Mucosa of stomach (tissue), 1 donor: ENCODE data around the gene EFTUD2.
"Not testable (repeated sequence)": the region's sequence is repeated elsewhere in the genome, so short reads cannot be mapped to it uniquely, and the experiment has no call there.

Source experiments
- H3K27me3 ChIP-seq: one replicate; pipeline ENCODE4 v1.7.0; 2013; ENCODE audit warnings: mild to moderate bottlenecking, low read length; ENCODE audit not compliant: control insufficient read depth, insufficient read depth
- H3K36me3 ChIP-seq: one replicate; pipeline ENCODE4 v1.7.0; 2013; ENCODE audit warnings: low read length; ENCODE audit not compliant: control insufficient read depth, insufficient read depth
- H3K4me1 ChIP-seq: one replicate; pipeline ENCODE4 v1.7.0; 2013; ENCODE audit warnings: mild to moderate bottlenecking, low read length; ENCODE audit not compliant: control insufficient read depth, insufficient read depth
- H3K4me3 ChIP-seq: one replicate; pipeline ENCODE4 v1.7.0; 2013; ENCODE audit warnings: low read length
- H3K9ac ChIP-seq: one replicate; pipeline ENCODE4 v1.7.0; 2013; ENCODE audit warnings: mild to moderate bottlenecking, low read length, moderate library complexity
- H3K9me3 ChIP-seq: one replicate; pipeline ENCODE4 v1.7.0; 2013; ENCODE audit warnings: mild to moderate bottlenecking, low read length, moderate library complexity; ENCODE audit not compliant: control insufficient read depth
- donor health status: Pancreatic carcinoma.

EFTUD2 gene

DNA sequence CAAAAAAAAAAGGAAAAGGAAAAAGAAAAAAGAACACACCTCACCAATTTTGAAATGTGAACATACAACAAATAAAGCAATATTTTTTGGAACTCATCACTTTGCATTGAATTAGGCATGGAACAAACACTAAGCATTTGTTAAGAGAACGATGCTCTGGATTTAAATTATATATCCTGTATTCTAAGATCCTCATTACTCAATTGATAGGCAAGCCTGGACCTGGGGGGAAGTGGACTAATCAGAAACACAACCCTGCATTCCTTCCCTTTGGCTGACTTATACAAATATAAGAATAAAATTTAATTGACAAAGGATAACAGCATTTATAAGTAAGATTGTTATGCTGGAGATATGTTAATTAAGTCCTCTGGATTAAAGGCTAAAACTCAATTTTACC, 71.4 kb downstream of the EFTUD2 start:
- Histone ChIP-seq H3K27me3 (peaks cover 63% of the 10 kb centered on the region), H3K9ac (no peak overlapping the region), H3K36me3 (no peaks in the 10 kb centered on the region), H3K4me1 (peaks cover 4% of the 10 kb centered on the region), H3K4me3 (no peak overlapping the region), H3K9me3 (no peaks in the 10 kb centered on the region)

- Histone ChIP-seq H3K9ac (no peak overlapping the region), H3K4me1 (peaks cover 4% of the 10 kb centered on the region), H3K36me3 (no peaks in the 10 kb centered on the region), H3K9me3 (no peaks in the 10 kb centered on the region), H3K4me3 (no peak overlapping the region), H3K27me3 (peaks cover 48% of the 10 kb centered on the region)
These were observed 73.0 kb downstream of the EFTUD2 start for GRCh38 chr17:44826123-44826790.

- H3K4me3 ChIP-seq, H3K9me3 ChIP-seq, H3K36me3 ChIP-seq, H3K9ac ChIP-seq, H3K4me1 ChIP-seq: not testable (repeated sequence)
- H3K27me3 ChIP-seq, result peaks cover 38% of the 10 kb centered on the region
These were observed 74.0 kb downstream of the EFTUD2 start for GRCh38 chr17:44825236-44825635.

GRCh38 chr17:44820631-44821212, 78.5 kb downstream of the EFTUD2 start:
- Histone ChIP-seq H3K36me3 (no peaks in the 10 kb centered on the region), H3K27me3 (peaks cover under 1% of the 10 kb centered on the region), H3K4me1 (no peaks in the 10 kb centered on the region), H3K9ac (no peak overlapping the region), H3K4me3 (no peak overlapping the region), H3K9me3 (no peaks in the 10 kb centered on the region)

- H3K36me3 ChIP-seq, result not testable (repeated sequence)
These were observed 80.7 kb downstream of the EFTUD2 start for GRCh38 chr17:44818508-44818907.

GRCh38 chr17:44812263-44812662, 87.0 kb downstream of the EFTUD2 start:
- Histone ChIP-seq H3K9ac (no peak overlapping the region), H3K9me3 (no peaks in the 10 kb centered on the region)

More at GRCh38 chr17:44818508-44818907, 80.7 kb downstream of the EFTUD2 start:
- not testable (repeated sequence) for H3K9me3 ChIP-seq, H3K4me1 ChIP-seq, H3K27me3 ChIP-seq, H3K4me3 ChIP-seq, H3K9ac ChIP-seq

GRCh38 chr17:44808656-44809388, 90.4 kb downstream of the EFTUD2 start:
- not testable (repeated sequence) for H3K4me1 ChIP-seq

More at GRCh38 chr17:44812263-44812662, 87.0 kb downstream of the EFTUD2 start:
- H3K27me3 ChIP-seq, result no peaks in the 10 kb centered on the region
- no peak overlapping the region for H3K4me3 ChIP-seq
- H3K36me3 ChIP-seq, result no peaks in the 10 kb centered on the region
- H3K4me1 ChIP-seq, result no peaks in the 10 kb centered on the region

GRCh38 chr17:44808156-44808555, 91.1 kb downstream of the EFTUD2 start:
- no peaks in the 10 kb centered on the region for H3K27me3 ChIP-seq
- no peak overlapping the region for H3K4me3 ChIP-seq
- no peak overlapping the region for H3K9ac ChIP-seq
- H3K9me3 ChIP-seq, result no peaks in the 10 kb centered on the region
- no peaks in the 10 kb centered on the region for H3K4me1 ChIP-seq
- no peaks in the 10 kb centered on the region for H3K36me3 ChIP-seq

More at GRCh38 chr17:44808656-44809388, 90.4 kb downstream of the EFTUD2 start:
- H3K4me3 ChIP-seq, H3K9ac ChIP-seq, H3K27me3 ChIP-seq, H3K9me3 ChIP-seq, H3K36me3 ChIP-seq: not testable (repeated sequence)

DNA sequence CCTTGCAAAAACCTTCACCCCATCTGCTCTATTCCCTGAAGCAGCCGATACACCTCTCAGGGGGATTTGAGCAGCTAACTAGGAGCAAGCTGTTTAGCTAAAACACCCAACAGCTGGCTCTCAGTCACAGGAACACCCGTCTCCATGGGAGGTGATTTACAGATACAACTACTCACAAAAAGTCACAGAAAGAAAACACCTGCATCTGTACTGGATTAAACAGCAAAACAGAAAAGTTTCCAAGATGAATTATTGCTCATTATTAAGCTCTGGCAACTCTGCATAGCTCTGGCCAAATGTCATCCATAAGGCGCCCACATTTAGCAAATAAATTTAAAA, 91.5 kb downstream of the EFTUD2 start:
- Histone ChIP-seq H3K36me3 (no peaks in the 10 kb centered on the region), H3K4me3 (no peak overlapping the region), H3K27me3 (no peaks in the 10 kb centered on the region), H3K4me1 (no peaks in the 10 kb centered on the region), H3K9ac (no peak overlapping the region), H3K9me3 (no peaks in the 10 kb centered on the region)

DNA sequence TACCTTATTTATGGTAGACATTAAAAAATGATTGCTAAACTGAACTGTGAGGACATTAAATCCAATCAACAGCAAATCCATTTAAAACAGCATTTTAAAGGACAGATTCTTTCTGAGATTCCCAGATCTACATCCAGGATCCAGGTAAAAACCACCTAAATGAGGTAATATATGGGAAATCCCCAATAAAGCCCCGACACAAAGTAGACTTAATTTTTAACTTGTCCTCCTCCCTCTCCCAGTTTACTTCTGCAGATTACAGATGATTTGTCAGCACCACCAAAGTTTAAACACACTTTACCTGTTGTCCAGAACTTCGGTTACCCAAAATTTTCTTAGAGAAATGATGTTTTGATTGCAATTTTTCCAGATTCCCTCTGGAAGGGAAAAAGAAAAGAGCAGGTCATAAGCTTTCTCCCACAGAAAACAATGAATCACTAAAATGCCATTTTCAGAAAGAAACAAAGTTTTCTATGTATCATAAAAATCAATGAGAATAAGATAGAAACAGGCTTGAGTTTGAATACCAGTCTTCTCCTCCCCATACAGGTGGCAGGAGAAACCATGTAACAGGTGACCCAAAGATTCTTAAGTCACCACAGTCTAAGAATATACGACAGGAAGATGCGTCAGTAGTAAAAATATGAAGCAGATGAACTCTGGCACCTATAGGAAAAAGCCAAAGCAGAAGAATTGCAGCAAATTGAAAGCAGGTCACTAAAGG, 92.0 kb downstream of the EFTUD2 start:
- H3K9ac ChIP-seq, result no peak overlapping the region

GRCh38 chr17:44804302-44805089, 94.7 kb downstream of the EFTUD2 start:
- Histone ChIP-seq H3K27me3 (no peaks in the 10 kb centered on the region), H3K4me3 (no peak overlapping the region), H3K36me3 (no peaks in the 10 kb centered on the region), H3K9me3 (no peaks in the 10 kb centered on the region), H3K4me1 (no peaks in the 10 kb centered on the region), H3K9ac (no peak overlapping the region)

More for the DNA sequence above, 92.0 kb downstream of the EFTUD2 start:
- Histone ChIP-seq H3K27me3 (no peaks in the 10 kb centered on the region), H3K4me1 (no peaks in the 10 kb centered on the region), H3K9me3 (no peaks in the 10 kb centered on the region), H3K4me3 (no peak overlapping the region), H3K36me3 (no peaks in the 10 kb centered on the region)
